GM12873 (cell line): ENCODE measurements around the gene TNS3.

Experiments used
- CTCF ChIP-seq: IDR thresholded peaks from 2 replicates; pipeline ENCODE4 v1.5.1; 2012; ENCODE audit warnings: low read depth, mild to moderate bottlenecking, moderate library complexity, low read length, control low read depth; ENCODE audit not compliant: insufficient read depth; ENCODE audit errors: missing control alignments

Gene TNS3

GRCh38 chr7:47500103-47500563 is 81.8 kb downstream of the TNS3 start:
- no peak for TF ChIP-seq CTCF

GRCh38 chr7:47498229-47499056 is 83.5 kb downstream of the TNS3 start:
- TF ChIP-seq CTCF, result no peak

GRCh38 chr7:47497367-47498096 is 84.4 kb downstream of the TNS3 start:
- TF ChIP-seq CTCF, result no peak

GRCh38 chr7:47496666-47497065 is 85.2 kb downstream of the TNS3 start:
- TF ChIP-seq CTCF, result no peak

GRCh38 chr7:47496056-47496665 is 85.8 kb downstream of the TNS3 start:
- no peak for TF ChIP-seq CTCF

- no peak for TF ChIP-seq CTCF
These were observed 87.7 kb downstream of the TNS3 start for GRCh38 chr7:47493976-47494911.
